Activated CD4-positive, alpha-beta memory T cell treated with anti-CD3 and anti-CD28 coated beads, Interleukin-2, amount 10 ng/mL, durations not matched to agents 7 days and 5 days (primary cell): ENCODE results near the gene TRAP1. TPM values are rescaled to one million over a fixed set of nuclear protein-coding genes. Genes with fewer than 3 reads are reported as not detected.
"Not testable (repeated sequence)": the region's sequence is repeated elsewhere in the genome, so short reads cannot be mapped to it uniquely, and the experiment has no call there.

Source experiments
- CTCF ChIA-PET: fragments of 350-600 bp; sonication (Branson Sonifier 250); formaldehyde crosslinking; loops from one replicate; lab custom pipeline; 2021; ENCODE audit warnings: antibody characterized with exemption, inconsistent platforms; lab: Charles Lee
- POLR2A ChIA-PET: fragments of 350-600 bp; sonication (Branson Sonifier 250); formaldehyde crosslinking; loops from one replicate; lab custom pipeline; 2021; ENCODE audit warnings: antibody characterized with exemption; lab: Charles Lee
- DNase-seq: peaks from one replicate; pipeline ENCODE4 v3.0.0-alpha.2; 2020
- H3K27ac Mint-ChIP-seq: one replicate; pipeline ENCODE4 v1.8.0; 2021; ENCODE audit warnings: mild to moderate bottlenecking, mixed read lengths
- H3K27me3 Mint-ChIP-seq: one replicate; pipeline ENCODE4 v1.8.0; 2021; ENCODE audit warnings: mixed read lengths
- H3K36me3 Mint-ChIP-seq: one replicate; pipeline ENCODE4 v1.8.0; 2021; ENCODE audit warnings: low read depth, mixed read lengths
- H3K4me1 Mint-ChIP-seq: one replicate; pipeline ENCODE4 v1.8.0; 2021; ENCODE audit warnings: mixed read lengths
- H3K4me3 Mint-ChIP-seq: one replicate; pipeline ENCODE4 v1.8.0; 2021; ENCODE audit warnings: mild to moderate bottlenecking, mixed read lengths
- H3K9me3 Mint-ChIP-seq: one replicate; pipeline ENCODE4 v1.8.0; 2021; ENCODE audit warnings: mixed read lengths
- total RNA-seq, 2 experiments: library from RNA; stranded (reverse); gene quantifications; one replicate each; pipeline ENCODE4 v1.2.3, GENCODE V29; 2021

The TRAP1 gene
- total RNA-seq, 2 experiments from 2014 or later: 81.0 to 87.6 TPM

- H3K36me3 Mint-ChIP-seq: peaks cover 17% of the 10 kb centered on the region
- POLR2A ChIA-PET: interaction anchor here (0.6 to 3.7 kb wide), 18 partner anchors 12 to 796 kb away, joined by 3 to 21 read pairs (median 4); partner anchors contain the start of genes CREBBP and ZNF174
- H3K27me3 Mint-ChIP-seq: no peaks in the 10 kb centered on the region
- peak; percentile 48 for DNase-seq
- no peaks in the 10 kb centered on the region for H3K9me3 Mint-ChIP-seq
- H3K4me1 Mint-ChIP-seq: peaks cover 36% of the 10 kb centered on the region
- peak overlapping the region; percentile 90 for H3K4me3 Mint-ChIP-seq
- peak overlapping the region; percentile 83 for H3K27ac Mint-ChIP-seq
- CTCF ChIA-PET: no interaction called here
Measured at GRCh38 chr16:3716831-3717234, 491 bp downstream of the TRAP1 start.

GRCh38 chr16:3715430-3715829 lies 1.9 kb downstream of the TRAP1 start:
- POLR2A ChIA-PET: no interaction called here
- Mint-ChIP-seq H3K27ac (no peak overlapping the region), H3K27me3 (no peaks in the 10 kb centered on the region), H3K4me3 (no peak overlapping the region), H3K9me3 (no peaks in the 10 kb centered on the region), H3K36me3 (peaks cover 21% of the 10 kb centered on the region), H3K4me1 (peaks cover 36% of the 10 kb centered on the region)
- no peak for DNase-seq
- CTCF ChIA-PET: interaction anchor here (1.7 kb wide), 1 partner anchor 11 kb away, joined by 6 read pairs; no protein-coding TSS in a partner anchor

- H3K27ac Mint-ChIP-seq, H3K4me3 Mint-ChIP-seq, H3K9me3 Mint-ChIP-seq, H3K27me3 Mint-ChIP-seq, DNase-seq, POLR2A ChIA-PET: not testable (repeated sequence)
- H3K4me1 Mint-ChIP-seq: peaks cover 36% of the 10 kb centered on the region
- peaks cover 21% of the 10 kb centered on the region for H3K36me3 Mint-ChIP-seq
- CTCF ChIA-PET: interaction anchor here (1.6 to 1.7 kb wide), 2 partner anchors 10 to 18 kb away, joined by 3 to 6 read pairs; no protein-coding TSS in a partner anchor
Measured at GRCh38 chr16:3714378-3714777, 2.9 kb downstream of the TRAP1 start.

- Mint-ChIP-seq H3K27me3 (no peaks in the 10 kb centered on the region), H3K4me1 (peaks cover 36% of the 10 kb centered on the region), H3K9me3 (no peaks in the 10 kb centered on the region), H3K36me3 (peaks cover 23% of the 10 kb centered on the region), H3K27ac (no peak overlapping the region), H3K4me3 (no peak overlapping the region)
- POLR2A ChIA-PET: no interaction called here
- CTCF ChIA-PET: interaction anchor here (1.6 to 1.7 kb wide), 2 partner anchors 9 to 18 kb away, joined by 3 to 6 read pairs; no protein-coding TSS in a partner anchor
- no peak for DNase-seq
Measured at GRCh38 chr16:3713587-3714242, 3.6 kb downstream of the TRAP1 start.

GRCh38 chr16:3712861-3713372 lies 4.4 kb downstream of the TRAP1 start:
- DNase-seq: no peak
- ChIA-PET CTCF (no interaction called here), POLR2A (no interaction called here)
- Mint-ChIP-seq H3K27me3 (no peaks in the 10 kb centered on the region), H3K9me3 (no peaks in the 10 kb centered on the region), H3K36me3 (peaks cover 23% of the 10 kb centered on the region), H3K4me3 (no peak overlapping the region), H3K4me1 (peaks cover 32% of the 10 kb centered on the region), H3K27ac (no peak overlapping the region)

- Mint-ChIP-seq H3K27ac (no peak overlapping the region), H3K4me3 (no peak overlapping the region), H3K27me3 (no peaks in the 10 kb centered on the region), H3K36me3 (peaks cover 4% of the 10 kb centered on the region), H3K4me1 (peaks cover 1% of the 10 kb centered on the region), H3K9me3 (no peaks in the 10 kb centered on the region)
- CTCF ChIA-PET: no interaction called here
- DNase-seq: no peak
- POLR2A ChIA-PET: no interaction called here
Measured at GRCh38 chr16:3706253-3707012, 10.9 kb downstream of the TRAP1 start.

GRCh38 chr16:3702082-3702481 lies 15.2 kb downstream of the TRAP1 start:
- Mint-ChIP-seq H3K4me3 (no peak overlapping the region), H3K27me3 (no peaks in the 10 kb centered on the region), H3K4me1 (peaks cover 8% of the 10 kb centered on the region), H3K9me3 (no peaks in the 10 kb centered on the region), H3K27ac (no peak overlapping the region), H3K36me3 (peaks cover 2% of the 10 kb centered on the region)
- ChIA-PET POLR2A (interaction anchor here (0.8 to 2.5 kb wide), 2 partner anchors 15 to 124 kb away, joined by 4 to 8 read pairs; partner anchors contain the start of gene TRAP1), CTCF (interaction anchor here (1.2 to 1.8 kb wide), 2 partner anchors 11 to 13 kb away, joined by 3 to 8 read pairs; no protein-coding TSS in a partner anchor)
- no peak for DNase-seq

- ChIA-PET CTCF (interaction anchor here (1.2 to 1.8 kb wide), 2 partner anchors 10 to 13 kb away, joined by 3 to 8 read pairs; no protein-coding TSS in a partner anchor), POLR2A (interaction anchor here (0.8 to 2.5 kb wide), 2 partner anchors 16 to 123 kb away, joined by 4 to 8 read pairs; partner anchors contain the start of gene TRAP1)
- H3K27me3 Mint-ChIP-seq: no peaks in the 10 kb centered on the region
- no peak overlapping the region for H3K27ac Mint-ChIP-seq
- no peak overlapping the region for H3K4me3 Mint-ChIP-seq
- peaks cover 2% of the 10 kb centered on the region for H3K36me3 Mint-ChIP-seq
- H3K4me1 Mint-ChIP-seq: peaks cover 8% of the 10 kb centered on the region
- no peak for DNase-seq
- no peaks in the 10 kb centered on the region for H3K9me3 Mint-ChIP-seq
Measured at GRCh38 chr16:3701531-3701930, 15.8 kb downstream of the TRAP1 start.

- POLR2A ChIA-PET: interaction anchor here (1.6 kb wide), 1 partner anchor 18 kb away, joined by 11 read pairs; the partner anchor contains the start of gene TRAP1
- CTCF ChIA-PET: no interaction called here
- no peak overlapping the region for H3K4me3 Mint-ChIP-seq
Measured at GRCh38 chr16:3698941-3699340, 18.4 kb downstream of the TRAP1 start.

GRCh38 chr16:3696425-3697218 lies 20.7 kb downstream of the TRAP1 start:
- Mint-ChIP-seq H3K4me3 (no peak overlapping the region), H3K36me3 (peaks cover 3% of the 10 kb centered on the region), H3K4me1 (peaks cover 7% of the 10 kb centered on the region), H3K9me3 (no peaks in the 10 kb centered on the region), H3K27me3 (no peaks in the 10 kb centered on the region), H3K27ac (no peak overlapping the region)
- no peak for DNase-seq
- CTCF ChIA-PET: interaction anchor here (0.6 to 1.1 kb wide), 4 partner anchors 9 to 63 kb away, joined by 3 to 4 read pairs (median 3); no protein-coding TSS in a partner anchor
- POLR2A ChIA-PET: interaction anchor here (0.6 to 2.7 kb wide), 3 partner anchors 21 to 1164 kb away, joined by 3 to 6 read pairs (median 3); partner anchors contain the start of gene TRAP1

More at GRCh38 chr16:3698941-3699340, 18.4 kb downstream of the TRAP1 start:
- H3K27ac Mint-ChIP-seq: no peak overlapping the region
- no peaks in the 10 kb centered on the region for H3K9me3 Mint-ChIP-seq
- no peak for DNase-seq
- H3K27me3 Mint-ChIP-seq: no peaks in the 10 kb centered on the region
- H3K4me1 Mint-ChIP-seq: peaks cover 7% of the 10 kb centered on the region
- H3K36me3 Mint-ChIP-seq: peaks cover 5% of the 10 kb centered on the region

- no peak for DNase-seq
- peaks cover 3% of the 10 kb centered on the region for H3K36me3 Mint-ChIP-seq
- no peak overlapping the region for H3K27ac Mint-ChIP-seq
- H3K9me3 Mint-ChIP-seq: no peaks in the 10 kb centered on the region
- no peak overlapping the region for H3K4me3 Mint-ChIP-seq
- ChIA-PET CTCF (interaction anchor here (0.9 to 1.1 kb wide), 2 partner anchors 18 to 22 kb away, joined by 3 read pairs; no protein-coding TSS in a partner anchor), POLR2A (interaction anchor here (0.6 to 2.7 kb wide), 3 partner anchors 22 to 1163 kb away, joined by 3 to 6 read pairs (median 3); partner anchors contain the start of gene TRAP1)
- H3K4me1 Mint-ChIP-seq: peaks cover 9% of the 10 kb centered on the region
- H3K27me3 Mint-ChIP-seq: no peaks in the 10 kb centered on the region
Measured at GRCh38 chr16:3695610-3696369, 21.5 kb downstream of the TRAP1 start.
